Activated naive CD8-positive, alpha-beta T cell treated with anti-CD3 and anti-CD28 coated beads, Interleukin-2, amount 50 U/mL, for 24 hours (primary cell): ENCODE results near the gene GLI3.
"Not testable (repeated sequence)": the region's sequence is repeated elsewhere in the genome, so short reads cannot be mapped to it uniquely, and the experiment has no call there.

Experiments
- ATAC-seq: fragments of 150-1000 bp; cut with Tn5 transposase; one replicate; pipeline ENCODE4 v1.10.0; 2021
- DNase-seq: peaks from one replicate; pipeline ENCODE4 v3.0.0; 2021
- H3K27ac Mint-ChIP-seq: one replicate; pipeline ENCODE4 v1.8.0; 2021; ENCODE audit warnings: mild to moderate bottlenecking, mixed read lengths
- H3K27me3 Mint-ChIP-seq: one replicate; pipeline ENCODE4 v1.8.0; 2021; ENCODE audit warnings: mixed read lengths
- H3K36me3 Mint-ChIP-seq: one replicate; pipeline ENCODE4 v1.8.0; 2021; ENCODE audit warnings: low read depth, mixed read lengths
- H3K4me1 Mint-ChIP-seq: one replicate; pipeline ENCODE4 v1.8.0; 2021; ENCODE audit warnings: mixed read lengths
- H3K4me3 Mint-ChIP-seq: one replicate; pipeline ENCODE4 v1.8.0; 2021; ENCODE audit warnings: mild to moderate bottlenecking, moderate library complexity, mixed read lengths
- H3K9me3 Mint-ChIP-seq: one replicate; pipeline ENCODE4 v1.8.0; 2021; ENCODE audit warnings: mixed read lengths

The GLI3 gene

DNA sequence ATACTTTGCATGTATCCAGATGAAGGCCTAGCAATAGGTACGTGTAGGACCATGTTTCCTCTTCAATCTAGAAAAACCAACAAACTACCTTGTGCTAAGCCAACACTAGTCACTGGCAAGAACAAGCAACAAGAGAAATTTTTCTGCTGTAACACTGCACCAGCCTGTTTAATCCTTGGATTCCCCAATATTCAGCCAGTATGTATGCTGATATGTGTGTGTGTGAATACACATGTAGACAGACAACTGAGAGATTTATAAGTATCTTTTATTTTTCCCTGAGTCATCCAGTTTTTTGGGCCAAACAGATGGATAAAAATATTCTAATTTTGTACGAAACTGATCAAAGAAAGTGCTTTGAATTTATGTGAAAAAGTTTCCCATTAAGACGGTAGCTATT is 26.2 kb downstream of the GLI3 start:
- DNase-seq, result no peak
- Mint-ChIP-seq H3K27me3 (peaks cover 2% of the 10 kb centered on the region), H3K36me3 (no peaks in the 10 kb centered on the region), H3K4me3 (no peak overlapping the region), H3K4me1 (no peaks in the 10 kb centered on the region), H3K9me3 (peaks cover 3% of the 10 kb centered on the region), H3K27ac (no peak overlapping the region)
- ATAC-seq, result no peak

DNA sequence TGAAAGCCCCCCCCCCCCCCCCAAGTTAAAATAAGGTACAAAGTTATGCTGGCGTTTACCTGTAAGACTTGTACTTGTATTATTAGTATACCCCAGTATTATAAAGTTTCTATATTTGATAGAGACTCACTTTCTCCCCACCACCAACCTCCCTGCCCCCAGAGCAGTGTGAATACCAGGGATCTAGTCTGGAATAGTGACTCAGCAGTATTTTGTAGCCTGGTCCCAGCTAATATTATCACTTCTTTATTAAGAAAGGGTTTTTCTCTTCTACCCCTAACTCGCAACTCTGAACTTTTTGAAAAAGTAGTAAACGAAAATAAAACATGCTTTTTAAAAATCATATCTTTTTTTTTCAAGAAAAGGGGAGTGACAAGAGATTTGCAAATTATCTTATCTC is 26.7 kb downstream of the GLI3 start:
- ATAC-seq (no peak), DNase-seq (no peak)
- Mint-ChIP-seq H3K27me3 (peaks cover 2% of the 10 kb centered on the region), H3K4me1 (no peaks in the 10 kb centered on the region), H3K36me3 (no peaks in the 10 kb centered on the region), H3K9me3 (peaks cover 3% of the 10 kb centered on the region), H3K27ac (no peak overlapping the region), H3K4me3 (no peak overlapping the region)

DNA sequence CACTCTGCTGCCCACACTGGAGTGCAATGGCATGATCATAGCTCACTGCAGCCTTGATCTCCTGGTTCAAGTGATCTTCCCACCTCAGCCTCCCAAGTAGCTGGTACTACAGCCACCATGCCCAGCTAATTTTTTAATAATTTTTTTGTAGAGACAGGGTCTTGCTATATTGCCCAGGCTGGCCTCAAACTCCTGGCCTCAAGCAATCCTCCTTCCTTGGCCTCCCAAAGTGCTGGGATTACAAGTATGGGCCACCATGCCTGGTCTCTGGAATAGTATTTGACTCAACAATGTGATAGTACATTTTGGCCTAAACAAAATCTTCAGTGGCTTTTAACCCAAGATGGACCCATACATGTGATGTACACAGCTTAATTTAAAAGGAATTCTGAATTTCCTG is 27.9 kb downstream of the GLI3 start:
- not testable (repeated sequence) for H3K9me3 Mint-ChIP-seq, ATAC-seq, DNase-seq, H3K27me3 Mint-ChIP-seq, H3K27ac Mint-ChIP-seq, H3K36me3 Mint-ChIP-seq, H3K4me1 Mint-ChIP-seq, H3K4me3 Mint-ChIP-seq

DNA sequence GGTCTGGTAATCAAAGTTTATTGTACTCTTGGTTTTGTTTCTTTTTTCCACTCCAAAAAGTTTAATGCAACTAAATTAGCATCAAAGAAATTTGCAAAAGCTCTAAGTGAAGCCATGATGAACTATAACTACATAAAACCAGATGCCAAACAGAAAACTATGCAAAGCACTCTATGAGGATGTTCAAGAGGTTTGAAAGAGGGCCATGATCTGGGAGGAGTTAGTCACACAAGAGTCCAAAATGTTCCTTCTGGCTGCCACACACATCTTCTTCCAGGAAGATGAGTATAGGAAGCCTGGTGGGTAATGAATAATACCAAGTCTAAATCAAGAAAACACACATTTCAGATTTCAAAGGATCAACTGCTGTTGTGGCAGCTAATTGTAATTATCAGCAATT is 28.4 kb downstream of the GLI3 start:
- ATAC-seq, result no peak
- Mint-ChIP-seq H3K4me1 (no peaks in the 10 kb centered on the region), H3K4me3 (no peak overlapping the region), H3K27me3 (peaks cover 7% of the 10 kb centered on the region), H3K9me3 (peaks cover 9% of the 10 kb centered on the region), H3K27ac (no peak overlapping the region), H3K36me3 (no peaks in the 10 kb centered on the region)
- DNase-seq, result no peak

DNA sequence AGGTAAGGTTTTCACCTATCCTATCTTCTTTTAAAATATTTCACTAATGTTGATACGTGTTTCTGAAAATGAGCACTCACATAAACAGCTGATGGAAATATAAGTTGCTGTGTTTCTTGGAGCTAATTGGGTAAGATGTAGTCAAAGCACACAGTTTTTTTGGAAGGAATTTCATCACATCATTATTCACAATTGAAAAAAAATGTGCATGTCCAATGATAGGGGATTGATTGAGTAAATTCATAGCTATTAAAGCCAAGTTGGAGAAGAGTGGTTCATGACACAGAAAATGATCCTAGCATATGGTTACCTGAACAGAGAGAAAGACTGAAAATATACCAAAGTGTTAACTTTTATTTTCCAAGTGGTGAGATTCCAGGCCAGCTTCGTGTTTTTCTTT is 29.6 kb downstream of the GLI3 start:
- Mint-ChIP-seq H3K27ac (no peak overlapping the region), H3K4me3 (no peak overlapping the region), H3K9me3 (peaks cover 13% of the 10 kb centered on the region), H3K27me3 (peaks cover 7% of the 10 kb centered on the region), H3K4me1 (no peaks in the 10 kb centered on the region), H3K36me3 (no peaks in the 10 kb centered on the region)
- DNase-seq, result no peak
- ATAC-seq, result no peak

DNA sequence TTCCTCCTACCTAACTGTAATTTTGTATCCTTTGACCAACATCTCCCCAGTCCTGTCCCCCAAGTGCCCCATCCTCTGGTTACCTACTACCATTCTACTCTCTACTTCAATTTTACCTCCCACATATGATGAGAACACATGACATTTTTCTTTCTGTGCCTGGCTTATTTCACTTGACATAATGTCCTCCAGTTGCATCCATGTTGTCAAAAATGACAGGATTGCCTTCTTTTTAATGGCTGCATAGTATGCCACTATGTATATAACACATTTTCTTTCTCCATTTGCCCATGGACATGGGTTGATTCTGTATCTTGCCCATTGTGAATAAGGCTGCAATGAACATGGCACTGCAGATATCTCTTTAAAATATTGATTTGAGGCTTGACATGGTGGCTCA is 33.7 kb downstream of the GLI3 start:
- H3K27me3 Mint-ChIP-seq, result peaks cover 9% of the 10 kb centered on the region
- H3K27ac Mint-ChIP-seq, result no peak overlapping the region
- H3K4me3 Mint-ChIP-seq, result no peak overlapping the region
- H3K9me3 Mint-ChIP-seq, result peaks cover 13% of the 10 kb centered on the region
- ATAC-seq (no peak), DNase-seq (no peak)
- no peaks in the 10 kb centered on the region for H3K36me3 Mint-ChIP-seq
- peaks cover 2% of the 10 kb centered on the region for H3K4me1 Mint-ChIP-seq

DNA sequence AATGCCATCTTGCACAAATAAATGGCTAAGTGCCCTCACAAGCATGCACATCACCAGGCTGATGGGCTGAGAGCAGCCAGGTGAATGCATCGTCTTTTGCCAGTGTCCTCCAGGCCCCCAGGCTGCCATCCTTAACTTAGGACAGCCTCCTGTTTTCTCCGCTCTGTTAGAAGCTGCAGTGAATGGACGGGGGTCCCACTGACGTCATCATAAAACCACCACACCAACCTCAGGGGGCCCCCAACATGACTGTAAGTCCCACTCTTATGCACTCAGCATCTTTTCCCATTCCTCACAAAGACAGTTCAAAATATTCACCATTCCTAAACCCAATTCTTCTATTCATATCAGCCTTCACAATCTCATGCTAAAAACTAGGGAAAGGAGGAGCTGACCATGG is 34.4 kb downstream of the GLI3 start:
- H3K27ac Mint-ChIP-seq, result no peak overlapping the region
- no peak for DNase-seq
- no peak for ATAC-seq
- peaks cover 2% of the 10 kb centered on the region for H3K4me1 Mint-ChIP-seq
- peaks cover 13% of the 10 kb centered on the region for H3K9me3 Mint-ChIP-seq
- peaks cover 9% of the 10 kb centered on the region for H3K27me3 Mint-ChIP-seq
- H3K4me3 Mint-ChIP-seq, result no peak overlapping the region
- no peaks in the 10 kb centered on the region for H3K36me3 Mint-ChIP-seq

DNA sequence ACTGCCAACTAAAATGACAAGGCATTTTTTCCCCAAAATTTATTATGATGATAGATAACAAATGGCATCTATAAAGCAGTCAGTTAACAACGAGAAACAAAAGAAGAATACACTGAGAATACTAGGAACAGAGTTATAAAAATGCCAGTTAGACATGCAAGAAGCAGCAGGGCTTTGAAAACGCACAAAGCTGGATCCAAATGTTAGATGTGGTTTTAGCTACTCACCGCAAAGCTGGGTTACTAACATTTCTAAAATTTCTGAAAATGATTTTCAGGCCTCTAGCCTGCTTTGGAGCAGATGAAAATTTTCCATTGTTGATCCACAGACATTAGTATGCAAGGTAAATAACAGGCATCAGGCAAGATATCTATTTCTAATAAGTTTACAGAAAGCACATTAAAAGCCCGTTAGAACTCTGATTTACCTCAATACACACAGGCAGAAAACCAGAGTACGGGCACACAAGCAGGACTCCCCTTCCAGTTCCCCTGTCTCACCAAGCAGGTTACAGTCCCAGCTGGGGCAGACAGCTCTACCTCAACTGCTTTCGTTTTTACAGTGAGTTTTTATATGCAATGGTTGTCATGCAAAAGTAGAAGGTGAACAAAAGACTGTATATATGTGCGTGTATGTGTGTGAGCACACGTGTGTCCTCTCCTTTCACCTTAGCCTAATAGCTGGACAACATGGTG is 37.9 kb downstream of the GLI3 start:
- H3K9me3 Mint-ChIP-seq, result peaks cover 7% of the 10 kb centered on the region
- no peaks in the 10 kb centered on the region for H3K36me3 Mint-ChIP-seq
- ATAC-seq, result no peak

DNA sequence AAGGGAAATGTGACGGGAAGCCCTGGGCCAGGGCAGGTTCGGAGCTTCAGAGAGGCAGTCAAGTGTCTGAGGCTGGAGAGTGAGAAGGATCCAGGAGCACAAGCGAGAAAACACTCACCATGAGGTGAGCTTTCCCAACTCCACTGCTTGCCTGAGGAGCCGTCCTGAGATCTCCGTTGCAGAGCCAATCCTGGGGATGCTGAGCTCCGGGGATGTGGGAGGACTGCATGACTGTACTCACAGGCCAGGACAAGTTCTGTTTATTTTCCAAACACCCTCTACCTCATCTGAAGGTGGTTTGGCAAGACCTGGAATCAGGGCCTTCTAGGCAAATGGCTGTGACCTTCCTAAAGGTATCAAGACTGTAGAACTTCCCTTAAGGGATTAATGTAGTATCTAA is 38.7 kb downstream of the GLI3 start:
- DNase-seq, result no peak
- no peaks in the 10 kb centered on the region for H3K36me3 Mint-ChIP-seq

More for the DNA sequence above, 37.9 kb downstream of the GLI3 start:
- Mint-ChIP-seq H3K27ac (no peak overlapping the region), H3K27me3 (peaks cover 6% of the 10 kb centered on the region), H3K4me3 (no peak overlapping the region), H3K4me1 (peaks cover 2% of the 10 kb centered on the region)
- no peak for DNase-seq

DNA sequence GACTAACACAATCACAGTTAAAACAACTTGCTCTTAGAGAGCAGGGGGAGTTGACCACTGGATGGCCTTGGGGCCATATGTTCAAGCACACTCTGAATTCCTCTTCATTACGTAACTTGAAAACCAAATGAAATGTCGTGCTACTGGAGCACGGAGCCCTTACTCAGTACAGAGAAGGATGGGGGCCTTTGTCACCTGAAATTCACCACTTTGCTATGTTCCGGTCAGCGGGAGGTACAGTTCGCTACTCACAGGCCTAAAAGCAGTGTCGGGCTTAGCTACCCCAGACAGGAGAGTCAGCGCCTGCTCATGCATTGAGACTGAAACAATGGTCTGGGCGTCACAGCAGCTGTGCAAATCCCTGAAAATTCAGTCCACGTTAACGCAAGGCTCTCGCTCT is 39.6 kb downstream of the GLI3 start:
- no peaks in the 10 kb centered on the region for H3K36me3 Mint-ChIP-seq
- peaks cover 2% of the 10 kb centered on the region for H3K27me3 Mint-ChIP-seq
- DNase-seq (no peak), ATAC-seq (no peak)
- no peaks in the 10 kb centered on the region for H3K9me3 Mint-ChIP-seq
- peaks cover 14% of the 10 kb centered on the region for H3K4me1 Mint-ChIP-seq
- H3K27ac Mint-ChIP-seq, result no peak overlapping the region
- H3K4me3 Mint-ChIP-seq, result no peak overlapping the region

More for the DNA sequence above, 38.7 kb downstream of the GLI3 start:
- no peak overlapping the region for H3K4me3 Mint-ChIP-seq
- H3K27me3 Mint-ChIP-seq, result peaks cover 4% of the 10 kb centered on the region
- H3K27ac Mint-ChIP-seq, result no peak overlapping the region
- peaks cover 9% of the 10 kb centered on the region for H3K4me1 Mint-ChIP-seq
- ATAC-seq, result no peak
- peaks cover 2% of the 10 kb centered on the region for H3K9me3 Mint-ChIP-seq

DNA sequence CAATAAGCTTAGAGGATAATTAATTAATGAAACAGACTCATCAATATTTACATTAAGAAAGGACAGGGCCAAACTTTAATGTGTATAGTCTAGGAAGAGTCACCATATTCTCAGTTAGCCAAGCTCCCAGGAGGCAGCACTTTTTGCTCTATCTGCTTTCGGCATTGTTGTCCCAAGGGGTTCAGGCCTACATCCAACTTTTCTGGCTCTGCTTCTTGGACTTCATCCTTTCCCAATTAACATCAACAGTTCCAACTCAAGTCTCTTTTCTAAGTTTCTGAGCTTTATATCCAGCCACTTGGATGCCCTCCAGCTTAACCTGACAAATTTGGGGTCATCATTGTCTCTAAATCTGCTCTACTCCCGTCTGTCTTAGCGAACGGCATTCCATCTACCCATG is 42.8 kb downstream of the GLI3 start:
- no peaks in the 10 kb centered on the region for H3K9me3 Mint-ChIP-seq
- ATAC-seq, result no peak
- no peak overlapping the region for H3K4me3 Mint-ChIP-seq
- H3K4me1 Mint-ChIP-seq, result peaks cover 14% of the 10 kb centered on the region
- no peaks in the 10 kb centered on the region for H3K27me3 Mint-ChIP-seq
- no peaks in the 10 kb centered on the region for H3K36me3 Mint-ChIP-seq
- no peak for DNase-seq
- H3K27ac Mint-ChIP-seq, result no peak overlapping the region

DNA sequence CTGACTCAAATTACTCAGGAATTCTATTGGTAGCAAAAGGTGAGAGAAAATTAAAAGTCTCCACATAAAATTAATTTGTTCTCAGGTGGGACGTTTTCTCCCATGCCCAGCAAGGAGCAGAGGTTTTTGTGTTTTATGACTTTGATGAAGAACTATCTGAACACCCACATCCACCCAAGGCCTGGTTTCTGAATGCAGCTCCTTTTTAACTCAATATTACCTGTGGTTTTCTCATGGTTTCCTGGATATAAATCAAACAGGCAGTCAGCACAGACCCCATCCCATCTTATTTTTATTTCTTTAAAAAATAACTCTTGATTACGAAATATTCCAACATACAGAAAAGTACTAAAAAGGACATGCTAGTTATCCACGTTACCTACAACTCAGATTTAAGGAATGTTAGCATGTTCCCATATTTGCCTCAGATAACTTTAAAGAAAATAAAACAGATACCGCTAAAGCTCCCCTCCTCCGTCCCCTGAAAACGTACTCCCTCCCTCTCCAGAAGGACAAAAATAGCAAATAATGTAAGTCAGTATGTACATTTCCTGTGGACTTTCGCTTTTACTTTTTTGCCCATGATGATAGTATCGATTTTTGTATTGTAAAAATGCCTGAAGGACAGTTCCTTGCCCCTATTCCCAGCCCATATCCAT is 43.4 kb downstream of the GLI3 start:
- DNase-seq (no peak), ATAC-seq (no peak)
- Mint-ChIP-seq H3K27me3 (no peaks in the 10 kb centered on the region), H3K36me3 (no peaks in the 10 kb centered on the region), H3K4me1 (peaks cover 13% of the 10 kb centered on the region), H3K27ac (no peak overlapping the region), H3K9me3 (no peaks in the 10 kb centered on the region), H3K4me3 (no peak overlapping the region)

DNA sequence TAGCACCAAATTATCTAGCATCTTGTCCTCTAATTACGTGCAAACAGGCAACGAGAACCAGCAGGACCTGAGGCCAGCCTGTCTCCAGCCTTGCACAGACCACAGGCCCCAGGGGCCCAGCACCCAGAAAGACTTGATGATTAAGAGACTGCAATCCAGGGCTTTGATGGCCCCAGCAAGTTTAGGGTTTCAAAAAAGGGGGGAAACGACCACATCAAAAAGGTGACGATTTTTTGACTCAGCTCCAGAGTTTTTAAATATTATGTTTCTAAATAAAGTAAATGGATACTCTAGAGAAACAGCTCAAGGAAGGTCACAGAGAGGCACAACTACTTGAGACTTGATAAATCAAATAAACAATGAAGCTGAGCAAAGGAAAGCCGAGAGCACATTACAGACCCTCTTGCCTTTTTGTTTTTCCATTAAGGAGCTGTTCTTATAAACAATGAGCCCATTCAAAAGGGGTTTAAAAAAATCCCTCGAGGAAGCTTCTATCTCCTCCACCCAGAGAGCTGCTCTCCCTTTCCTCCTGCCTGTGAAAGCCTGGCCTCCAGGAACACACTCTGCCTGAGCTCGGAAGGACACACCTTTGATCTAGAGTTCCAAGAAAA is 44.1 kb downstream of the GLI3 start:
- Mint-ChIP-seq H3K27ac (no peak overlapping the region), H3K4me3 (no peak overlapping the region), H3K27me3 (no peaks in the 10 kb centered on the region), H3K4me1 (peaks cover 12% of the 10 kb centered on the region), H3K9me3 (no peaks in the 10 kb centered on the region), H3K36me3 (no peaks in the 10 kb centered on the region)
- ATAC-seq (no peak), DNase-seq (no peak)

DNA sequence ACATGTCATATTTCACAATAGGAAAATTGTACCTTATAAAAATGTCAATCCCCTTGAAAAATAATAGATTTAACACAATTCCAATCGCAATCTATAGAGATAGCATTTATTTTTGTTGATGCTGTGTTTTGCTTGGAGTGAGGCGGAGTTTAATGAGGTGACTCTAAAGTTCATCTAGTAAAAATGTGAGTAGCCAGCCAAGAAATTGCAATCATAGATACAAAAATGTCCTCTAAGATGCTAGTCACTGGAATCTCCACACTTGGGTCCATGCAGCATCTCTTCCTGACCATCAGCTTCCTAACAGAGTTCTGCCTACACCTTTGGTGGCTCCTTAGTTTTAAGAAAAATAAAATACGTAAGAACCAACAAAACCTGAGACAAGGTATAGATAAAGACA is 44.9 kb downstream of the GLI3 start:
- H3K27me3 Mint-ChIP-seq, result no peaks in the 10 kb centered on the region
- H3K4me3 Mint-ChIP-seq, result no peak overlapping the region
- no peaks in the 10 kb centered on the region for H3K36me3 Mint-ChIP-seq
- no peaks in the 10 kb centered on the region for H3K9me3 Mint-ChIP-seq
- peaks cover 12% of the 10 kb centered on the region for H3K4me1 Mint-ChIP-seq
- ATAC-seq (no peak), DNase-seq (no peak)
- H3K27ac Mint-ChIP-seq, result no peak overlapping the region

DNA sequence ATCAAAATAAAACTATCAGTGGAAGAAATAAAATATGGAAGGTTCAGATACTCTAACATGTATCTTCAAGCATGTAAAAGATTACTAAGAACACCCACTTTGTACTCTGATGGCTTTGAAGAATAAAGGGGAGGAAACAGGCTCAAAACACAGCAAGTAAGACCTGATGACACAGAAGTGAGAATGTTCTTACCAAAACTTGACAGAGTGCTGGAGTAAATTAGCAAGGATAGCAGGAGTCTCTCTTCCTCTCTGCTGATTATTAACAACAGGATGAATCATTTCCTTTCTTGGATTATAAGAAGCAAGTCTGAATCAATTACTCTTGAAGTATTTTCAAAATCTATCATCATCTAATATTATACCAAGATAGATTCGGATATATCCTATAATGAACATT is 47.5 kb downstream of the GLI3 start:
- H3K27ac Mint-ChIP-seq, result no peak overlapping the region
- DNase-seq (no peak), ATAC-seq (no peak)
- no peaks in the 10 kb centered on the region for H3K27me3 Mint-ChIP-seq
- no peak overlapping the region for H3K4me3 Mint-ChIP-seq
- H3K36me3 Mint-ChIP-seq, result no peaks in the 10 kb centered on the region
- no peaks in the 10 kb centered on the region for H3K9me3 Mint-ChIP-seq
- peaks cover 12% of the 10 kb centered on the region for H3K4me1 Mint-ChIP-seq
